HG03354 (cell line): ENCODE measurements around the gene PCSK2.

Experiments
- ATAC-seq: cut with Tn5 transposase; IDR thresholded peaks from one replicate; pipeline ENCODE4 v1.9.1; 2021; ENCODE audit warnings: mild to moderate bottlenecking; ENCODE audit not compliant: unreplicated experiment, poor library complexity, severe bottlenecking

PCSK2 gene

DNA sequence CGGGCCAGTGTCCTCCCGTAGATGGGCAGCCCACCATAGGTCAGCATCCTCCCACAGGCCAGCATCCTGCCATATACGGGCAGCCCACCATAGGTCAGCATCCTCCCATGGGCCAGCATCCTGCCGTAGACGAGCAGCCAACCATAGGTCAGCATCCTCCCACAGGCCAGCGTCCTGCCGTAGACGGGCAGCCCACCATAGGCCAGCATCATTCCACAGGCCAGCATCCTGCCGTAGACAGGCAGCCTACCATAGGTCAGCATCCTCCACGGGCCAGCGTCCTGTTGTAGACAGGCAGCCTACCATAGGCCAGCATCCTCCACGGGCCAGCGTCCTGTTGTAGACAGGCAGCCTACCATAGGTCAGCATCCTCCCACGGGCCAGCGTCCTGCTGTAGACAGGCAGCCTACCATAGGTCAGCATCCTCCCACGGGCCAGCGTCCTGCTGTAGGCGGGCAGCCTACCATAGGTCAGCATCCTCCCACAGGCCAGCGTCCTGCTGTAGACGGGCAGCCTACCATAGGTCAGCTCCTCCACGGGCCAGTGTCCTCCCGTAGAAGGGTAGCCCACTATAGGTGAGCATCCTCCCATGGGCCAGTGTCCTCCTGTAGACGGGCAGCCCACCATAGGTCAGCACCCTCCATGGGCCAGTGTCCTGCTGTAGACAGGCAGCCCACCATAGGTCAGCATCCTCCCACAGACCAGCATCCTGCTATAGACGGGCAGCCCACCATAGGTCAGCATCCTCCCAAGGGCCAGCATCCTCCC, 241.4 kb downstream of the PCSK2 start:
- no peak for ATAC-seq

- no peak for ATAC-seq
Measured at GRCh38 chr20:17469246-17470030, 242.6 kb downstream of the PCSK2 start.

DNA sequence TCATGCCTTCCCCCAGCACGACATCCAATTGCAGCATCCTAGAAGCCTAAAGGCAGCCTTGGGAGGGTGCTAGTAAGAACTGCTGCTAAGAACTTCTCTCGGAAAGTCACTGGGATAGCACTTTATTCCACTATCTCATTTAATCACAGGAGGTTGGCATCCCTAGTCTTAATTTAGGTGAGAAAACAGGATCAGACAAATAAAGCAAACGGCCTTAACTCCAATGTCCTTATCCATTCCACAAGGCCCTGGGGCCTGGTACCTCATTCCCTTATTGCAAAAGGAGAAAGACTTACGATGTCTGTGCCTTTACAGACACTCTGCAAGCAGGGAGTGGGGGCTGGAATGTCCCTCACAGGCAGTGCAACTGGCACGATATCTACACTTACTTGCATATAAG, 243.7 kb downstream of the PCSK2 start:
- ATAC-seq = no peak

DNA sequence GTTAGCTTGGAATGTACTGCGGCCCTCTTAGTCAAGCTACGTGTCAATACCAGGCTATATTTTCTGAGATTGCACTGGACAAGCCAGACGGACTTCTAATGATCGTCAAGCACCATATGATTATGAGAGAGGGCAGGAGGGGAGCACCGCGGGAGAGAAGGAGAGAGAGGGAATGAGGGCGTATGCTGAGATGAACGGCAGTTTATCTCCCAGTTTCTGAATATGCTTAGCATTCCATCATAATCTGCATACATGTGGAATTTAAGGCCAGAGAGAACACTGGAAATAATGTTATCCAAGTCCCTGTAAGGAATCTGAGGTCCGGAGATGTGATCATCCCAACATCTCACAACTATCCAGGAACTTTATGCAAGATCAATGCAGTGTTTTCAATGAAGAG, 244.1 kb downstream of the PCSK2 start:
- ATAC-seq = no peak

- no peak for ATAC-seq
Measured at GRCh38 chr20:17471606-17472187, 244.9 kb downstream of the PCSK2 start.

- ATAC-seq = no peak
Measured at GRCh38 chr20:17473659-17474058, 246.8 kb downstream of the PCSK2 start.

- no peak for ATAC-seq
Measured at GRCh38 chr20:17479063-17479657, 252.3 kb downstream of the PCSK2 start.

DNA sequence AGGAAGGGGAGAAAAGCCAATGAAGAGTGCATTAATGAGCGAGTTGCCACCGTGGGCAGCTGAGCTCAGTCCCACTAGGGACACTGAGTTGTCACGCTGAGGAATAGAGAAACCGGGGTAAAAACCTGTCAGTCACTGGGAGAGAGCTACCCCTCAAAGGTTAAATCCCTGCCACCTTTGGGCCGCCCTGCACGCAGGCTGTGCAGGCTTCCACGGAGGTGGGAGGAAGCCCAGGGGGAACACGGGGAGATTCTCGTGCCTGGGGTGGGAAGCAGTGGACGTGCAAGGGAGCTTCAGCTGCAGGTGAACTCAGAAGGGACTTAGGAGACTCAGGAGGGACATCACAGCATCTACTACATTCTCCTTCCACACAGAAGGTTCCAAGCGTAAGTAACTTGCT, 253.9 kb downstream of the PCSK2 start:
- ATAC-seq = no peak

DNA sequence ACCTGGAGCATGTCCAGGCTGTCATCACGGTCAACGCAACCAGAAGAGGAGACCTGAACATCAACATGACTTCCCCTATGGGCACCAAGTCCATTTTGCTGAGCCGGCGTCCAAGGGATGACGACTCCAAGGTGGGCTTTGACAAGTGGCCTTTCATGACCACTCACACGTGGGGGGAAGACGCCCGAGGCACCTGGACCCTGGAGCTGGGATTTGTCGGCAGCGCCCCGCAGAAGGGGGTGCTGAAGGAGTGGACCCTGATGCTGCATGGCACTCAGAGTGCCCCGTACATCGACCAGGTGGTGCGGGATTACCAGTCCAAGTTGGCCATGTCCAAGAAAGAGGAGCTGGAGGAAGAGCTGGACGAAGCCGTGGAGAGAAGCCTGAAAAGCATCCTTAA, 254.8 kb downstream of the PCSK2 start:
- ATAC-seq = no peak

- ATAC-seq = no peak
Measured at GRCh38 chr20:17482536-17482935, 255.7 kb downstream of the PCSK2 start.

- no peak for ATAC-seq
Measured at GRCh38 chr20:17485017-17485416, 258.2 kb downstream of the PCSK2 start.

DNA sequence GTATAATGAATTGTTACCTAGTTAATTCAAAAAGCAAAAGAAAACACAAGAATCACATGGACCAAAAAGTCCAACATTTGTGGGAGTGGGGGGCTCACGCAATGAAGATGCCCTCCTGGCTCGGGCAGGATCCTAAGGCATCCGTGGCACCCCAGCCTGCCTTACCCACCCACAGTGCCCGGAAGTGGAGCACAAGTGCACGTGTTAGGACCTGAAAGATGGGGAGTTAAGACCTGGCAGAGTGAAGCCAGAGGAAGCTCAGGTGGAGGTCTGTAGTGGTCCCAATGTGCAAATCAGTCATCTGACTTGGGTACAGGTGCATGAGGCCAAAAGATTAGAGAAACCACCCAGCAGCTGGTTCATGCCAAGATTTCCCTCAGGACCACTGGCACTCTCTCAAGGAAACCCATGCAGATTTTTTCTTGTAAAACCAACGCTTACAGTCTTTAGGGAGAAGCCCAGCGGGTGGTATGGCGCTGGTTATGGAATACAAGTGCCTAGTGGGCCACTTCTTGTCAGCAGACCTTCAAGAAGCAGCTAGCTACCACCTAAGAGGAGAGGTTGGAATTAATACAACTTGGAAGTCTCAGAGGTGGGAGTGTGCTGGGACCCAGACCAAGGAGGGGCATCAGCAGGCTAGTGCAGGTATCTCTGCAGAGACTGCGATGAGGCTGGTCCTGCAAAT, 262.2 kb downstream of the PCSK2 start:
- ATAC-seq = no peak

- no peak for ATAC-seq
Measured at GRCh38 chr20:17490501-17490900, 263.7 kb downstream of the PCSK2 start.

DNA sequence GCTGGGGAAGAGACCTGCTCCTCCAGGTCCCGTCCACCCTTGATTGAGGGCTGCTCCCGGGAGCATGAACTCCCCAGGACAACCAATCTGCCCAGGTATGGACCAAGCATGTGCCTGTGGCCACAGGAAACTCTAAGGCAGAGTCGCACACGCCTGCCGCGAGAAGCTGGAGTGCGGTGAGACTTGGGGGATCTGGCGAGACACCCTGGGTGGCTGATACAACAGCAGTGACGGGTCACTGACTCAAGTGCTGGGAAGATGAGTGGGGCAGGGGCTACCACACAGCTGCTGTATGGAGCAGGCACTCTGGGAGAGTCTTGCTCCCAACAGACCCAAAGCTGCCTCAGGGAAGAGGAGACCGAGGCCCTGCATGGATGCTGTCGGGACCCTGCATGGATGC, 264.2 kb downstream of the PCSK2 start:
- no peak for ATAC-seq

- ATAC-seq = no peak
Measured at GRCh38 chr20:17491488-17491887, 264.6 kb downstream of the PCSK2 start.

- ATAC-seq = no peak
Measured at GRCh38 chr20:17493173-17493572, 266.3 kb downstream of the PCSK2 start.

DNA sequence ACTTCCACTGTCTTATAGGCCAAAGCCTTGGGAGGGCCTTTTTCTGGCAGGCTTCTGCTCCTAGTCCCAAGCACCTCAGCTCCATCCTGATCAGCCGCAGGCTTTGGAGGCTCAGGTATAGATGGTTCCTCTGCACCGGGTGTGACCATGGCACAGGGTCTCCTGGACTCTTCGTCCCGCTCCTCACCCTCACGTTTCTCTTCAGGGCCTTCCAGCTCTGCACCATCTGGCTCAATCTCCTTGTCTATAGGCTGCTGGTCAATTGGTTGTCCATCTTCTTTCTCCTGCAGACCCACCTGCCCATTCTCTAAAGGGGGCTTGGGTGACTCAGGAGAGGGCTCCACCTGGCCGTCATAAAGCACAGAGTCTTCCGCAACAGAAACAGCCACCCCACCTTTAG, 267.4 kb downstream of the PCSK2 start:
- no peak for ATAC-seq

GRCh38 chr20:17495826-17496225, 269.0 kb downstream of the PCSK2 start:
- ATAC-seq = no peak

- ATAC-seq = no peak
Measured at GRCh38 chr20:17497821-17498580, 271.2 kb downstream of the PCSK2 start.
